Gastroesophageal sphincter (tissue), 4 donors: Measurements from ENCODE around the gene TRABD2B. TPM values are rescaled to one million over a fixed set of nuclear protein-coding genes. Genes with fewer than 3 reads are reported as not detected.

Source experiments
- ATAC-seq: fragments of 150-250 bp; one replicate; pipeline ENCODE4 v1.9.1; 2016; ENCODE audit warnings: mild to moderate bottlenecking, moderate library complexity
- H3K27ac ChIP-seq, 4 donors: fragments of 200-600 bp; sonication (generic) in 3 of 4; 1 replicate in 3 of 4; 2 replicates in 1 of 4; pipeline ENCODE4 v1.5.1; 2016 to 2019
- H3K27me3 ChIP-seq: fragments of 200-600 bp; sonication (generic); one replicate; pipeline ENCODE4 v1.5.1; 2019
- H3K36me3 ChIP-seq, 2 donors: fragments of 200-600 bp; sonication (generic); one replicate each; pipeline ENCODE4 v1.5.1; 2019; ENCODE audit warnings: control low read depth in 1 of 2
- H3K4me1 ChIP-seq, 3 donors: fragments of 200-600 bp; sonication (generic); 1 replicate in 2 of 3; 2 replicates in 1 of 3; pipeline ENCODE4 v1.5.1; 2016 to 2019; ENCODE audit warnings: control low read depth in 2 of 3
- H3K4me3 ChIP-seq, 2 donors: fragments of 200-600 bp; sonication (generic); one replicate each; pipeline ENCODE4 v1.5.1; 2019; ENCODE audit warnings: mild to moderate bottlenecking in 1 of 2, moderate library complexity in 1 of 2
- H3K9me3 ChIP-seq, 3 donors: fragments of 200-600 bp; sonication (generic); one replicate each; pipeline ENCODE4 v1.5.1; 2017 to 2019; ENCODE audit warnings: control low read depth in 2 of 3
- EP300 ChIP-seq: sonication (generic); formaldehyde crosslinking; IDR thresholded peaks from one replicate; pipeline ENCODE4 v1.6.1; 2017; ENCODE audit warnings: antibody characterized with exemption, mild to moderate bottlenecking
- POLR2A ChIP-seq, 2 donors: fragments of 450-650 bp; IDR thresholded peaks; one replicate each; pipeline ENCODE4 v1.6.1; 2017; ENCODE audit warnings: antibody characterized with exemption in 2 of 2, mild to moderate bottlenecking in 2 of 2, moderate library complexity in 1 of 2
- POLR2AphosphoS5 ChIP-seq: sonication (generic); formaldehyde crosslinking; IDR thresholded peaks from one replicate; pipeline ENCODE4 v1.6.1; 2017; ENCODE audit warnings: antibody characterized with exemption
- WGBS, 2 donors: methylation state at CpG; one replicate each; pipeline ENCODE4 v1.1.5; 2018; ENCODE audit warnings: low coverage in 1 of 2; 5-methylcytosine and 5-hydroxymethylcytosine counted together
- total RNA-seq, 4 donors: library from RNA; depleted of rRNA; stranded (reverse); fragments of >200 nt; gene quantifications; one replicate each; pipeline ENCODE4 v1.1.0, GENCODE V29; 2016
- TF ChIP-seq, protein P1 (sequence below), 4 experiments: fragments of 200-600 bp in 2 of 4; fragments of 450-650 bp in 2 of 4; sonication (generic) in 1 of 4; IDR thresholded peaks; one replicate each; pipeline ENCODE4 v1.5.1; 2017 to 2019; ENCODE audit warnings: antibody characterized with exemption in 4 of 4, mild to moderate bottlenecking in 2 of 4, moderate library complexity in 2 of 4

The TRABD2B gene
- total RNA-seq, 4 donors from 2014 or later = 2.6 to 6.5 (median 3.4) TPM

- Histone ChIP-seq H3K4me1 (peaks cover 0 to 34% (median 0%) of the 10 kb centered on the region in 3 donors), H3K9me3 (no peaks in the 10 kb centered on the region), H3K4me3 (no peak overlapping the region), H3K27ac (peak overlapping the region in 2 of 4 donors; percentile 39 to 45), H3K36me3 (peaks cover 0 to 3% of the 10 kb centered on the region in 2 donors), H3K27me3 (no peaks in the 10 kb centered on the region)
- no peak for ATAC-seq
- WGBS, 2 donors = 97 to 100% methylated on average over 2 to 5 of the region's 9 CpGs
- TF ChIP-seq EP300 (no peak), POLR2AphosphoS5 (no peak), POLR2A (IDR thresholded peaks at IDR 0.05) (no peak)
- TF ChIP-seq, protein P1, sequence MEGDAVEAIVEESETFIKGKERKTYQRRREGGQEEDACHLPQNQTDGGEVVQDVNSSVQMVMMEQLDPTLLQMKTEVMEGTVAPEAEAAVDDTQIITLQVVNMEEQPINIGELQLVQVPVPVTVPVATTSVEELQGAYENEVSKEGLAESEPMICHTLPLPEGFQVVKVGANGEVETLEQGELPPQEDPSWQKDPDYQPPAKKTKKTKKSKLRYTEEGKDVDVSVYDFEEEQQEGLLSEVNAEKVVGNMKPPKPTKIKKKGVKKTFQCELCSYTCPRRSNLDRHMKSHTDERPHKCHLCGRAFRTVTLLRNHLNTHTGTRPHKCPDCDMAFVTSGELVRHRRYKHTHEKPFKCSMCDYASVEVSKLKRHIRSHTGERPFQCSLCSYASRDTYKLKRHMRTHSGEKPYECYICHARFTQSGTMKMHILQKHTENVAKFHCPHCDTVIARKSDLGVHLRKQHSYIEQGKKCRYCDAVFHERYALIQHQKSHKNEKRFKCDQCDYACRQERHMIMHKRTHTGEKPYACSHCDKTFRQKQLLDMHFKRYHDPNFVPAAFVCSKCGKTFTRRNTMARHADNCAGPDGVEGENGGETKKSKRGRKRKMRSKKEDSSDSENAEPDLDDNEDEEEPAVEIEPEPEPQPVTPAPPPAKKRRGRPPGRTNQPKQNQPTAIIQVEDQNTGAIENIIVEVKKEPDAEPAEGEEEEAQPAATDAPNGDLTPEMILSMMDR (IDR thresholded peaks at IDR 0.05) = no peak
These were observed 232.6 kb downstream of the TRABD2B start for GRCh38 chr1:47764461-47765046.

GRCh38 chr1:47763591-47764171 lies 233.5 kb downstream of the TRABD2B start:
- H3K27me3 ChIP-seq = no peaks in the 10 kb centered on the region
- TF ChIP-seq POLR2A (IDR thresholded peaks at IDR 0.05) = no peak
- peak; percentile 77 for TF ChIP-seq POLR2AphosphoS5
- peak overlapping the region in 3 of 4 donors; percentile 39 to 60 (median 45) for H3K27ac ChIP-seq
- H3K9me3 ChIP-seq = no peaks in the 10 kb centered on the region
- H3K36me3 ChIP-seq = peaks cover 0 to 3% of the 10 kb centered on the region in 2 donors
- ATAC-seq = peak; percentile 50
- H3K4me1 ChIP-seq = peaks cover 0 to 36% (median 0%) of the 10 kb centered on the region in 3 donors
- no peak overlapping the region for H3K4me3 ChIP-seq
- 19 to 47% methylated on average over 5 of the region's 9 CpGs for WGBS, 2 donors

DNA sequence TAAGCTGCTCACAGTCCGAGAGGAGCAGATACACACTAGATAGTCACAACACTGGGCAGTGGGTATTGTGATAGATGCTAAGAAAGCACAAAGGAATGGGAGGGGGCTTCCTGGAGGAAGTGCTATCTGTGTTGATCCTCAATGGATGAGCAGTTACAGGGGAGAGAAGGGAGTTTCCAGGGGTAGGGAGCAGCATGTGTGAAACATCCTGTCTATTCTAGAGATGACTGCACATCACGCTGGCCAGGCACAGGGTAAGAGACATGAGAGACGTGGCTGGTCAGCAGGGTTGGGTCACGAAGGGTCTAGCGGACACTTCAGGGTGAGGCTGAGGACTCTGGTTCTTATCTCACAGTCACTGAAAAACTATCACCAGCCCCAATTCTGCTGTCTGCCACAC lies 235.2 kb downstream of the TRABD2B start:
- no peak overlapping the region for H3K4me3 ChIP-seq
- WGBS, 2 donors = 81 to 93% methylated on average over 3 to 5 of the region's 5 CpGs
- no peak for ATAC-seq
- no peaks in the 10 kb centered on the region for H3K27me3 ChIP-seq
- no peaks in the 10 kb centered on the region for H3K9me3 ChIP-seq
- H3K27ac ChIP-seq = no peak overlapping the region
- peaks cover 0 to 36% (median 0%) of the 10 kb centered on the region in 3 donors for H3K4me1 ChIP-seq
- peaks cover 0 to 3% of the 10 kb centered on the region in 2 donors for H3K36me3 ChIP-seq
- TF ChIP-seq, protein P1 (IDR thresholded peaks at IDR 0.05) = no peak
- no peak for TF ChIP-seq POLR2A (IDR thresholded peaks at IDR 0.05)
- TF ChIP-seq EP300 = no peak
- TF ChIP-seq POLR2AphosphoS5 = no peak

DNA sequence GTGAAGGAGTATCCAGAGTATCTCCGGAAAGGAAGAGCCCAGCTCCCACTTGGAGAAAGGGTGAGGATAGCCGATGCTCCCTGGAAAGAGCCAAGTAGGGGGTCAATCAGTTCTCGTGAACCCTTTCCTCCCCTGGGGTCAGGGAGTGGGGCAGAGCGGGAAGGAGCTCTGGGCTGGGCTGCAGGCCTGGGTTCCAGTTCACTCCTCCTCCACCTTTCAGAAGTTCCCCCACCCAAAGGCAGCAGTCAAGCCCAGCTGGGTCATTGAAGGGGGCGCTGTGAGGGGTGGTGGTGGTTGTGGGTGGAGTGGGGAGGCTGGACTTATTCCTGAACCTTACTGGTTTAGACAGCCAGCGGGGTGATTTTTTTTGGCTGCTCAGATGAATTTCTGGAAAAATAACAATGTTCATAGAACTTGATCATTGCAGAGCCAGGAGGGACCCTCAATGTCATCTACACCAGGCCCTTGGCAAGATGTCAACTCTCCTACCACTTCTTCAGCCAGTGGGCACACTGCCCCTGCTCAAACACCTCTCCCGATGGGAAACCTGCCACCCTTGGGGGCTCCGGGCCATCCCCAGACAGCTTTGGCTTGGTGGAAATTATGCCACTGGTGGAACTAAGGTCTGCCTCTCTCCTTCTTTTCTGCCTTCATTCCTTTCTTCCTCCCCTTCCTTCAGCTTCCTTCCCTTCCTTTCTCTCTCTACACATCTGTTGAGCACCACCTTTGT lies 235.8 kb downstream of the TRABD2B start:
- 86 to 91% methylated on average over 4 to 7 of the region's 8 CpGs for WGBS, 2 donors
- ATAC-seq = no peak
- Histone ChIP-seq H3K27ac (no peak overlapping the region), H3K36me3 (peaks cover 0 to 3% of the 10 kb centered on the region in 2 donors), H3K4me3 (no peak overlapping the region), H3K27me3 (no peaks in the 10 kb centered on the region), H3K9me3 (no peaks in the 10 kb centered on the region), H3K4me1 (peaks cover 0 to 36% (median 0%) of the 10 kb centered on the region in 3 donors)
- TF ChIP-seq POLR2A (IDR thresholded peaks at IDR 0.05) (no peak), EP300 (no peak)
- TF ChIP-seq, protein P1 (IDR thresholded peaks at IDR 0.05) = no peak

GRCh38 chr1:47759936-47760629 lies 237.1 kb downstream of the TRABD2B start:
- no peaks in the 10 kb centered on the region for H3K36me3 ChIP-seq
- H3K4me1 ChIP-seq = peaks cover 0 to 36% (median 0%) of the 10 kb centered on the region in 3 donors
- H3K9me3 ChIP-seq = no peaks in the 10 kb centered on the region
- TF ChIP-seq, protein P1 (IDR thresholded peaks at IDR 0.05) = no peak
- no peak for TF ChIP-seq EP300
- no peak for TF ChIP-seq POLR2A (IDR thresholded peaks at IDR 0.05)
- TF ChIP-seq POLR2AphosphoS5 = no peak
- H3K27me3 ChIP-seq = no peaks in the 10 kb centered on the region
- H3K4me3 ChIP-seq = no peak overlapping the region
- no peak for ATAC-seq
- no peak overlapping the region for H3K27ac ChIP-seq
- 0 to 47% methylated on average over 1 to 6 of the region's 9 CpGs for WGBS, 2 donors
